DMS53 (cell line): Measurements from ENCODE around the gene TBP.
"Not testable (repeated sequence)": the region's sequence is repeated elsewhere in the genome, so short reads cannot be mapped to it uniquely, and the experiment has no call there.

Experiments
- DNase-seq: peaks from one replicate; lab custom pipeline; 2025; lab: John Stamatoyannopoulos, UW

Gene TBP

GRCh38 chr6:170605574-170606259, 51.5 kb downstream of the TBP start:
- DNase-seq = no peak

- peak; percentile 11 for DNase-seq
Measured at GRCh38 chr6:170609225-170609624, 55.1 kb downstream of the TBP start.

GRCh38 chr6:170612256-170612804, 58.2 kb downstream of the TBP start:
- DNase-seq = not testable (repeated sequence)

GRCh38 chr6:170616020-170616554, 61.9 kb downstream of the TBP start:
- DNase-seq = not testable (repeated sequence)
